GM10847 (cell line): ENCODE measurements around the gene ZNF418.

Source experiments
- POLR2A ChIP-seq: IDR thresholded peaks from 2 replicates; pipeline ENCODE4 v1.6.1; 2011; ENCODE audit not compliant: insufficient read length; ENCODE audit errors: extremely low read depth

ZNF418 gene

DNA sequence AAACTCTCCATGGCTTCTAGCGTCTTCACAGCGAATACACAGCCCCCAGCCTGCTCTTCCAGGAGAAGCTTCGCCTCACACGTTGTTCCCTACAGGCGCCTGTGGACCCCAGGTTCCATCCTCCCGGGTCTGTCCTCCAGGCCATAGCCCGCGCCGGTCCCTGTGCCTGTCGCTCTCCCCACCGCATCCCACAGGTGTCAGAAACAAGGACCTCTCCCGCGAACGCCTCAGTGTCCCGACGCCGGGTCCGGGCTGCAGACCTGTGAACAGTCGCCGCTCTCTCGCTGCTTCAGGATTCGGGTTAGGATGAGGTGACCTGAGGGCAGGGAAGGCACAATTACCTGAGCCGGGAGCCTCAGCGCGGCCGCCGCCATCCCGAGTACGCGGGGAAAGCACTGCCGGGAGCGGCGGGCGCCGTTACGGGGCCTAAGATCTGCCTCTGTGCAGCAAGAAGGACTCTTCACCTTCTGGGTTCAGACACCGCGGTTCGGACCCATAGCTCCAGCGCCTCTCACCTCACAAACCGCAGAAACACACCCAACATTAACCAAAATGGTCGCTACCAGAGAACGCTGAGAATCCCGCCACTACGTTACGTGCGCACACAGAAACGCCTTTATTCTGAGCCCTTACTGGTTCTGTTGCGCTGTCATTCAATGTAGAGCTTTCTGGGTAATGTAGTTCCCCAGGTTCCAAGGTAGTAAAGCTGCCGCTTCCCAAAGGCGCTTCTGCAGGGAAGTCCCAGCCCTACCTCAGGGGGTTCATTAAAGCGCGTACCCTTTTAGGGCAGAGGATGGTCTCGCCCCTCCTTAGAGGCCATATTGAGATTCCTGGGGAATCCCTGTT lies at the start of gene ZNF418:
Gene ZNF418 (minus strand): TSS at position 583 of the 846 bp plus-strand sequence. CDS start 1,580 bp downstream, outside the sequence.
- TF ChIP-seq POLR2A = no peak

DNA sequence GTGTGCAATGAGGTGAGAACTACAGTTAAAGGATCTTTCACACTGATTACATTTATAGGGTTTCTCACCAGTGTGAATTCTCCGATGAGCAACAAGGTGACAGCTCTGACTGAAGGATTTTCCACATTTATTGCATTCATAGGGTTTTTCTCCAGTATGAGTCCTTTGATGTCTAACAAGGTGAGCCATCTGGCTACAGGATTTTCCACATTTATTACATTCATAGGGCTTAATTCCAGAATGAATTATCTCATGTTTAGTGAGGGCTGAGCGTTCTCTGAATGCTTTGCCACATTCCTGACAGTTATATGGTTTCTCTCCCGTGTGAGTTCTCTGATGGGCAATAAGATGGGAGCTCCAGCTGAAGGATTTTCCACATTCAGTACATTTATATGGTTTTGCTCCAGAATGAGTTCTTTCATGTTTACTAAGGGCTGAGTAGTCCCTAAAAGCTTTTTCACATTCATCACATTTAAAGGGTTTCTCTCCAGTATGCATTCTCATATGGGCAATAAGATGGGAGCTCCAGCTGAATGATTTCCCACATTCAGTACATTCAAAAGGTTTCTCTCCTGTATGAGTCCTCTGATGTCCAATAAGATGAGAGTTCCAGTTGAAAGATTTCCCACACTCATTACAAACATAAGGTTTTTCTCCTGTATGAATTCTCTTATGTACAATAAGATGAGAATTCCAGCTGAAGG lies 43.5 kb upstream of the ZNF418 start:
- no peak for TF ChIP-seq POLR2A

DNA sequence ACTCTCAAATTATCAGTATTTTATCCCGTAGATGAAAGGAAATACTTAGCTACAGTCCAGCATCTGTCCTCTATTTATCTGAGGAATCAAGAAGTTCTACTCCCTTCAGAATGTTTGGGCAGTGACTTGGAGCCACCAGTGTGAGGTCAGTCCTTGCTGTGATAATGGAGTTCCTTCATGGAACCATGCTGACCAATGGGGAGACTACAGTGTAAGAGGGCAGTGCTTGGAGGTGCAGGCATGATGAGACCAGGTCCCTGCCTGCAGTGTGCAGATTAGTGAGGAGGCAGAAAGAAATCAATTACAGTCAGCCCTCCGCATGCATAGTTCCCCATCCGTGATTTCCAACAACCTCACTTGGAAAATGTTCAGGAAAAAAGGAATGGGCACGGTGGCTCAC lies 39.2 kb upstream of the ZNF418 start, which contains the start of gene C19orf18:
Gene C19orf18 (minus strand): TSS at position 101 of the 400 bp plus-strand sequence. CDS start 102 bp downstream, outside the sequence.
- TF ChIP-seq POLR2A = no peak

DNA sequence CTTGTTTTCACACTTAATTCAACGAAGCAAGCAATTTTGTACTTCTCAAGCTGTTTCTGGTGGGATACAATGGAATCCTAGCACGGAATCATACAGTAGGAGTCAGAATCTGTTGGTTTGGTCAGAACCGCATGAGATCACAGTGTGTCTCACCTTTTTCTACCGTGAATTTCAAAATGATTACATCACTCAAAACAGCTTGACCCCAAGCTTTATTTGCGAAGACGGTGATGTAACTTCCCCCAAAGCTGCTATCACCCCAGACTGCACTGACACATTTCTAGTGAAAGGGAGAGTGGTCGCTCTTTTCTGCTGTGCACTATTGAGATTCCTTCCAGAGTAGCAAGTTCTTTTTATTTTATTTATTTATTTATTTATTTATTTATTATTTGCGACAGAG lies 29.6 kb upstream of the ZNF418 start:
- no peak for TF ChIP-seq POLR2A

DNA sequence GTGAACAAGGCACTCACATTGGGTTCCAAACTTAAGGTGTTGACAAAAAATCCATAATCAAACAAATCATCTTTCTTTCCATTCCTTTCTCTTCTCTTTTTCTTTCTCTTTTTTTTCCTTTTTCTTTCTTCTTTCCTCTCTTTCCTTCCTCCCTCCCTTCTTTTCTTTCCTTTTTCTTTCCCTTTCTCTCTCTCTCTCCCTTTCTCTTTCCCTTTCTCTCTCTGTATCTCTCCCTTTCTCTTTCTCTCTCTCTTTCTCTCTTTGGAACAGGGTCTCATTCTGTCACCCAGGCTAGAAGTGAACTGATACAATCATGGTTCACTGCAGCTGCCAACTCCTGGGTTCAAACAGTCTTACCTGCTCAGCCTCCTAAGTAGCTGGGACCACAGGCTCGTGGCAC lies 26.6 kb upstream of the ZNF418 start:
- no peak for TF ChIP-seq POLR2A

DNA sequence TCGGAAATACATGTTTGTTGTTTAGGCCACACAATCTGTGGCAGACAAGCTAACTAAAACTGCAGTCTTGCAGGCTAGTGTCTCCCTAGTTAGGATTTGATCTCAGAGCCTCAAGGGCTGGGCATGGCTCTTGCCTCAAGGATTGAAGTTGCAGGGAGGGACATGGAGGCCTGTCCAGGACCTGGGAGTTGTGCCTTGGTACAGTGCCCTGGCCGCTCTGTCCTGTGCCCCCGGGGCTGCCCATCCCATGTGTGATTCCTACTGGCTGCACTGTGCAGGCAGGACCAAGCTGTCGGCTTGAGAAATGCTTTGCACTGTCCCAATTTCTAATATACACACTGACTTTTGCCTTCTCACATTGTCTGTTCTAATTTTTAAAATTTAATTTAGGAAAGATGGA lies 19.8 kb upstream of the ZNF418 start:
- TF ChIP-seq POLR2A = no peak

DNA sequence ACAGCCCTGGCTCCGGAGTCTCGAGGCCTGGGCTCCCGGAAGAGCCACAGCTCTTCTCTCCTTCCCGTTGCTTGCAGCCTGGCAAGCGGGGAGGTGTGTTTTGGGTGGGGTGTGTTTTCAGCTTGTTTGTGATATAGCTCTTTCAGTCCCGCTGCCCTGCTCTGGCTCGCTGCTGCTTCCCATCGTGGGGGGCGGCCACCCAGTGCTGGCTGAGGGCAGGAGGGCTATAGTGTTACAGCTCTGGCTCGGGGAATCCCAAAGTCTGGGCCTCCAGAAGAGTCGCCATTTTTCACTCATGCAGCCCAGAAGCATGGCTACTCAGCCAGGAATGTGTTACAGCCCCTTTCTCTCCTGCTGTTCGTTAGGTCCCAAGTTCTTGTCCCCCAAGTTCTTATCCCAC lies 14.5 kb upstream of the ZNF418 start:
- no peak for TF ChIP-seq POLR2A

DNA sequence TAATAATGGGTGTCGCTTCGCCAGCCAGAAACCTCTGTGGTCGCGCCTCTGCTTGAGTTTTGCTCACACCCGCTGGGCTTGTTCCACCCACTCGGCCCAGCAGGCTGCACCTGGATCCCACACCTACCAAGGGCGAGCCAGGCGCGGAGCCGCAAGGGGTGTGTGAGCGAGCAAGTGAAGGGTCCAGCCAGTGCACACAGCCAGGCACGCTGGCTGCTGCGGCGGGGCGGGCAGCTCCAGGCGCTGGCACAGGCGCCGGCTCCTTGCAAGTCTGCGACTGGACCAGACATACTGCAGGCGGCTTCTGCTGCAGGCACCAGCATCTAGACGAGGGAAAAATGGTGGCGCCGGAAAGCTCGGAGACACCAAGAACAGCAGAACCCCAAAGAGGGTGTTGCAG lies 14.1 kb upstream of the ZNF418 start:
- no peak for TF ChIP-seq POLR2A

DNA sequence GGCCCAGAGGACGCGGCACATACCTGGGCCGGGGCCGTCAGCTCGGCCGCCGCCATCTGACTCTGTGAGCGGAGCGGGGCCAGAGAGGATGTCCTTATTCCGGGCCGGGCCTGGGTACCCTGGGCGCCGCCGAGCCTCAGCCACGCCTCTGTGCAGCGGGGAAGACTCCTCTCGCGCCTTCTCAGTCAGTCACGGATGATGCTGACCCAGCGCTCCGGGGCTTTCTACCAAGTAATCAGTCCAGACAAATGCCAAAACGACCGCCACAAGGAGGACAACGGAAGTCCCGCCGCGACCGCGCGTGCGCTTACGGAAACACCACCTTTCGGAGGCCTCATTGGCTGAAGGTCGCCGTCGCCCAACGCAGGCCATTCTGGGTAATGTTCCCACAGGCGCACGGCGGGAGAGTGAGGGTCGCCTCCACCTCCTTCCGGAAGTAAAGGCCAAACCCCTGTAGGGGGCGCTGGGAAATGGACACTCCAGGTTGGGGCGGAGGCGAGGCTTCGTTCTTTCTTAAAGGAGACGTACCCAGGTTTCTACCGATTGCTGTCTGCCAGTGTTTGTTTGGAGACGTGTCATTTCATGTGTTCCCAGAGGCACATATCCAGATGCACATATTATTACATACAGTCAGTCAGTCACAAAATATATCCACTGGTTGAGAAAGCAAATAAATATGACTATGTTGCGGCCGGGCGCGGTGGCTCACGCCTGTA lies 12.4 kb upstream of the ZNF418 start, which contains the start of gene ZNF256:
Gene ZNF256 (minus strand): TSS at position 288 of the 716 bp plus-strand sequence. CDS start 232 bp downstream, at position 56.
- peak; percentile 51 for TF ChIP-seq POLR2A

DNA sequence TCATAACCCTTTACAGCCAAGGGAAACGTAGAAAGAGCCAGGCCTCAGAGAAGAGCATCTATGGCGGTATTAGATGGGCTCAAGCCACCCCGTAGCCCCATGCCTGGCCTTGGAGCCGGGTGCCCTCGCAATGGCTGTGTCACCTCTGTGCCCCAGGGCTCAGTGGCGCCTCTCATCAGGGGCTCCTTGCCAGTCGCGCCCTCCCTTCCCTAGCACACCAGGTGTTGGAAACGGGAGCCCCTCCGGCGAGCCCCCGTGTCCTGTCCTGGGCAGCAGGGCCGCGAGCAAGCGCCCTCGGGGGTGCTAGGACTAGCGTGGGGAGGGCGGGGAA lies 11.9 kb upstream of the ZNF418 start:
- no peak for TF ChIP-seq POLR2A

DNA sequence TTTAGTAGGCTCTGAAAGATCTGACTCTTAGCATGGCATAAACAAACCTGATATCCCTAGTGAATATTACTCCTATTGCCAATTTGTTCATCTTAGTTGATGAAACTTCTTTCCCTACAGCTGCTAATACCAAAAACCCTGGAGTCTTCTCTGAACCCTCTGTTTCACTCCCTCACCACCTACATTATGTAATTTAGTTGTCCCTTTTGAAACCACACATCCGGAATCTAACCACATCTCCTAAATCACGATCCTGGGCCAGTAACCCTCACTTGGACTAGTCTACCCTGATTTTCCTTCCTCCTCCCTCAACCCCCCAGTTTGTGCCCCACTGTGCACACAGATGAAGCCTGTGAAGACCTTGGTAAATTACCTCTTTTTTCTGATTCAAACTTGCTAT lies 11.1 kb upstream of the ZNF418 start:
- no peak for TF ChIP-seq POLR2A

DNA sequence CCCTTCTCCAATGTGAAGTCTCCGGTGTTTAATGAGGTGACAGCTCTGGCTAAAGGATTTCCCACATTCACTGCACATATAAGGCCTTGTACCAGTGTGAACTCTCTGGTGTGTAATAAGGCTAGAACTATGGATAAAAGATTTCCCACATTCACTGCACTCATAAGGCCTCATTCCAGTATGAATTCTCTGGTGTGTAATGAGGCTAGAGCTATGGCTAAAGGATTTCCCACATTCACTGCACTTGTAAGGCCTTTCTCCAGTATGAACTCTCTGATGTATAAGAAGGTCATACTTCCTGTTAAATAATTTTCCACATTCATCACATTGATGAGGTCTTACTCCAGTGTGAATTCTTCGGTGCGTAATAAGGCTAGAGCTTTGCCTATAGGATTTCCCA lies 6.4 kb upstream of the ZNF418 start:
- no peak for TF ChIP-seq POLR2A

DNA sequence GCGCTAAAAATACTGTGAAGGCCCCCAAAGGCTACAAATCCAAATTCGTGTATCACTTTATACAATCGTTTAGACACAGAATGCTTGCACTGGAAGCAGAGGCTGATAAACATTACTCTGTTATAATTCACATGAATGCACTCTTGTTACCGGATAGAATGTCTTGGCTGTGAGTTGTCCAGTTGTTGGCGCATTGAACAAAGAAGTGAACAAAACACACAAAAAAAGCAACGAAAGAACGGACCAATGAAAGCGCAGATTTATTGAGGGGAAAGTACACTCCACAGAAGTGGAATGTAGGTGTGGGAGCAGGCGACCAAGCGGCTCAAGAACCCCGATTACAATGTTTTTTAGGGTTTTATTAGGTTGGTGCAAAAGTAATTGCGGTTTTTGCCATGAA lies 529 bp upstream of the ZNF418 start:
- TF ChIP-seq POLR2A = no peak

DNA sequence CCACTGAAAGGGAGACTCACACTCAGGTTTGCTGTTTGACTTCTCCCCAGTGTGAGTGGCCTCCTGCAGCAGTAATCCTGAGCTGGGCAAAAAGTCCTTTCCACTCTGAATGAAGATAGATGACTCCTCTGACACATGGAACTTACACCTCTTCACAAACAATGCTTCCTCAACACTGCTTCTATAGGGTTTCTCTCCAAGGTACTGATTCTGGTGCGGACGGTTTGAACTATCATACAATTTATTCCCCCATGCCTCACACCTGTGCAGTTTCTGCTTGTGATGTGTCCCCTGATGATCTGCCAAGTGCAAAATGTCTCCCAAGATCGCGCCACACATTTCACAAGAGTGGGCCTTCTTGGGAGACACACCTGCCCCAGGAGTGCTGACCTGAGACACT lies 7.6 kb downstream of the ZNF418 start:
- no peak for TF ChIP-seq POLR2A

DNA sequence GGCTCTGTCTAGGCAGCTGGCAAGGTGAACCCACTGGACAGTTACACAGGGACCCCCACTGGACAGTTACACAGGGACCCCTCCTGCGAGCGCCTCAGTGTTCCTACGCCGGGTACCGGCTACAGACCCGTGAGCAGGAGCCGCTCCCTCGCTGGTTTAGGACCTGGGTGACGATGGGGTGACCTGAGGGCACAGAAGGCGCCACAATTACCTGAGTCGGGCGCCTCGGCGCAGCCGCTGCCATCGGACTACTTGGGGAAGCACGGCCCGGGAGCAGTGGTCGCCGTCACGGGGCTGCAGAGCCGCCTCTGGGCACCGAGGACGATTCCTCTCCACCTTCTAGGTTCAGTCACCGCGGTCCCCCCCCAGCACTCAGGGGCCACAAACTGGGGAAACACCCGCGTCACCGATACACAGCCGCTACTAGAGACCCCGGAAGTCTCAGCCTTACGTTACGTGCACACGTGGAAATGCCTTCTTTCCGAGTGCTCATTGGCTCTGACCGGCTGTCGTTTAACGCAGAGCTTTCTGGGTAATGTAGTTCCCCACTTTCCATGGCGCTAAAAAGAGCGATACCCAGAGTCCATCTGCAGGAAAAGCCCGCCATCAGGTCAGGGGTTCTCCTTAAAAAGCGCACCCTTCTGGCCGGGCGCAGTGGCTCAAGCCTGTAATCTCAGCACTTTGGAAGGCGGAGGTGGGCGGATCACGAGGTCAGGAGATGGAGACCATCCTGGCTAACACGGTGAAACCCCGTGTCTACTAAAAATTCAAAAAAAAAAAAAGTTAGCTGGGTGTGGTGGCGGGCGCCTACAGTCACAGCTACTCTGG lies 18.8 kb downstream of the ZNF418 start, which contains the start of gene ZNF417:
Gene ZNF417 (minus strand): TSS at position 425 of the 828 bp plus-strand sequence. CDS start 181 bp downstream, at position 244.
- peak; percentile 54 for TF ChIP-seq POLR2A
